HepG2 (cell line): ENCODE data around the gene LATS1. TPM values are rescaled to one million over a fixed set of nuclear protein-coding genes. Genes with fewer than 3 reads are reported as not detected.
A peak's percentile ranks its signal among the peaks of the same experiment; 100 is the strongest.

Source experiments
- AHR ChIP-seq: IDR thresholded peaks from 2 replicates; pipeline ENCODE4 v1.6.1; 2018; ENCODE audit warnings: missing genetic modification reagents, missing compliant biosample characterization
- BORCS8-MEF2B ChIP-seq: sonication (generic); formaldehyde crosslinking; IDR thresholded peaks from 2 replicates; pipeline ENCODE4 v1.8.0; 2022; ENCODE audit warnings: mild to moderate bottlenecking, missing genetic modification reagents
- FOXA3 ChIP-seq: IDR thresholded peaks from 2 replicates; pipeline ENCODE4 v1.6.1; 2016; ENCODE audit warnings: missing genetic modification reagents, missing compliant biosample characterization
- FUBP1 ChIP-seq: sonication (generic); formaldehyde crosslinking; IDR thresholded peaks from 2 replicates; pipeline ENCODE4 v1.5.1; 2020; ENCODE audit warnings: missing genetic modification reagents, mild to moderate bottlenecking, borderline replicate concordance
- GLMP ChIP-seq: sonication (generic); formaldehyde crosslinking; IDR thresholded peaks from 2 replicates; pipeline ENCODE4 v1.9.0; 2021; ENCODE audit warnings: missing genetic modification reagents, mild to moderate bottlenecking, borderline replicate concordance
- KAT7 ChIP-seq: IDR thresholded peaks from 2 replicates; pipeline ENCODE4 v1.6.1; 2018; ENCODE audit warnings: borderline replicate concordance, missing compliant biosample characterization
- KAT8 ChIP-seq: IDR thresholded peaks from 2 replicates; pipeline ENCODE4 v1.6.1; 2016; ENCODE audit warnings: missing genetic modification reagents, missing compliant biosample characterization
- KDM3A ChIP-seq: IDR thresholded peaks from 2 replicates; pipeline ENCODE4 v1.6.1; 2018; ENCODE audit warnings: low read depth, missing compliant biosample characterization
- MED13 ChIP-seq: sonication (generic); formaldehyde crosslinking; IDR thresholded peaks from 2 replicates; pipeline ENCODE4 v1.5.0; 2020; ENCODE audit warnings: missing genetic modification reagents
- NR0B2 ChIP-seq: sonication (generic); formaldehyde crosslinking; IDR thresholded peaks from 2 replicates; pipeline ENCODE4 v1.4.0; 2020; ENCODE audit warnings: mild to moderate bottlenecking, missing genetic modification reagents
- SP1 ChIP-seq, 2 experiments: fragments of 450-650 bp in 1 of 2; sonication (generic) in 1 of 2; formaldehyde crosslinking in 1 of 2; IDR thresholded peaks; 2 replicates each; pipeline versions ENCODE4 v1.4.0 to v1.6.1; 2016 to 2020; ENCODE audit warnings: missing genetic modification reagents in 1 of 2
- SP5 ChIP-seq: IDR thresholded peaks from 2 replicates; pipeline ENCODE4 v1.6.1; 2016; ENCODE audit warnings: low read depth, borderline replicate concordance
- STAG1 ChIP-seq: sonication (generic); formaldehyde crosslinking; IDR thresholded peaks from 2 replicates; pipeline ENCODE4 v1.4.0; 2020; ENCODE audit warnings: missing genetic modification reagents
- TAF1 ChIP-seq: sonication (generic); formaldehyde crosslinking; IDR thresholded peaks from 2 replicates; pipeline ENCODE4 v1.4.0; 2020; ENCODE audit warnings: missing genetic modification reagents
- ZFP37 ChIP-seq: sonication (generic); formaldehyde crosslinking; IDR thresholded peaks from 2 replicates; pipeline ENCODE4 v1.4.0; 2020; ENCODE audit warnings: missing genetic modification reagents, borderline replicate concordance
- ZGPAT ChIP-seq: IDR thresholded peaks from 2 replicates; pipeline ENCODE4 v1.6.1; 2016; ENCODE audit warnings: mild to moderate bottlenecking
- ZNF234 ChIP-seq: sonication (generic); formaldehyde crosslinking; conservative IDR thresholded peaks from 2 replicates; pipeline ENCODE4 v1.5.1; 2020; ENCODE audit warnings: mild to moderate bottlenecking, missing genetic modification reagents
- ZNF260 ChIP-seq: sonication (generic); formaldehyde crosslinking; IDR thresholded peaks from 2 replicates; pipeline ENCODE4 v1.4.0; 2020; ENCODE audit warnings: missing genetic modification reagents, low read depth, mild to moderate bottlenecking, borderline replicate concordance
- ZNF382 ChIP-seq: sonication (generic); formaldehyde crosslinking; IDR thresholded peaks from 2 replicates; pipeline ENCODE4 v1.5.0; 2020; ENCODE audit warnings: missing genetic modification reagents, mild to moderate bottlenecking, borderline replicate concordance
- ZNF614 ChIP-seq: IDR thresholded peaks from 2 replicates; pipeline ENCODE4 v1.6.1; 2018; ENCODE audit warnings: missing biosample characterization, missing genetic modification reagents, inconsistent platforms, borderline replicate concordance
- ZNF749 ChIP-seq: sonication (generic); formaldehyde crosslinking; IDR thresholded peaks from 2 replicates; pipeline ENCODE4 v1.8.0; 2022; ENCODE audit warnings: mild to moderate bottlenecking, missing genetic modification reagents, moderate library complexity, borderline replicate concordance
- ZNF83 ChIP-seq: sonication (generic); formaldehyde crosslinking; IDR thresholded peaks from 2 replicates; pipeline ENCODE4 v1.4.0; 2020; ENCODE audit warnings: missing genetic modification reagents, mild to moderate bottlenecking, borderline replicate concordance
- polyA plus RNA-seq, 8 experiments: library from polyadenylated mRNA; depleted of rRNA in 3 of 8; stranded (reverse) in 7 of 8; unstranded in 1 of 8; fragments of >200 nt; fragmentation: Illumina TruSeq in 4 of 8; extraction: Trizol in 4 of 8; gene quantifications; 2 replicates each; pipeline versions ENCODE4 v1.2.1 to v1.2.3, GENCODE V29; 2011 to 2016; ENCODE audit warnings: low read depth in 4 of 8, missing spikeins in 1 of 8, mixed read lengths in 1 of 8; ENCODE audit not compliant: insufficient read depth in 1 of 8
- total RNA-seq, 5 experiments: library from RNA; depleted of rRNA; stranded (reverse); fragments of >200 nt; fragmentation: Illumina TruSeq; extraction: Trizol; gene quantifications; 2 replicates each; pipeline ENCODE4 v1.2.3, GENCODE V29; 2016; ENCODE audit warnings: low read depth in 1 of 5
- TF ChIP-seq, protein P1 (sequence below), 2 experiments: fragments of 450-650 bp in 1 of 2; sonication (generic) in 1 of 2; formaldehyde crosslinking; IDR thresholded peaks; 2 replicates each; pipeline versions ENCODE4 v1.5.0 to v1.8.0; 2020 to 2022; ENCODE audit warnings: mild to moderate bottlenecking in 1 of 2, missing genetic modification reagents in 1 of 2

LATS1 gene
- total and polyA plus RNA-seq, 2 of the 13 experiments (the other 11 are each of a cell fraction or from before 2014, with no cell fraction given), result 9.9 to 12.6 TPM

- TF ChIP-seq, protein P1, sequence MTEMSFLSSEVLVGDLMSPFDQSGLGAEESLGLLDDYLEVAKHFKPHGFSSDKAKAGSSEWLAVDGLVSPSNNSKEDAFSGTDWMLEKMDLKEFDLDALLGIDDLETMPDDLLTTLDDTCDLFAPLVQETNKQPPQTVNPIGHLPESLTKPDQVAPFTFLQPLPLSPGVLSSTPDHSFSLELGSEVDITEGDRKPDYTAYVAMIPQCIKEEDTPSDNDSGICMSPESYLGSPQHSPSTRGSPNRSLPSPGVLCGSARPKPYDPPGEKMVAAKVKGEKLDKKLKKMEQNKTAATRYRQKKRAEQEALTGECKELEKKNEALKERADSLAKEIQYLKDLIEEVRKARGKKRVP (CRISPR knock-in tag; IDR thresholded peaks at IDR 0.05), result peak in 1 of 2 experiments; percentile 93; a peak in 2 of 4 replicates
- peak; percentile 99 for TF ChIP-seq ZNF83 (CRISPR knock-in tag)
- TF ChIP-seq SP1 (IDR thresholded peaks at IDR 0.05), result no peak
- TF ChIP-seq SP1 (CRISPR knock-in tag; IDR thresholded peaks at IDR 0.05), result peak; percentile 78
- TF ChIP-seq KAT8 (CRISPR knock-in tag), result peak; percentile 96
- TF ChIP-seq FOXA3 (CRISPR knock-in tag), result peak; percentile 89
- TF ChIP-seq NR0B2 (CRISPR knock-in tag), result peak; percentile 97
- TF ChIP-seq ZNF234 (CRISPR knock-in tag), result 0 out of 2 replicates have a peak, but pooled peaks have one; percentile 64
- TF ChIP-seq KAT7, result peak; percentile 90
- peak; percentile 99; the same call in 1 of the 2 replicates for TF ChIP-seq ZNF614 (CRISPR knock-in tag)
- TF ChIP-seq SP5 (CRISPR knock-in tag), result peak; percentile 88
- TF ChIP-seq ZNF749 (CRISPR knock-in tag), result peak; percentile 99
- peak; percentile 83; the same call in 1 of the 2 replicates for TF ChIP-seq KDM3A (CRISPR knock-in tag)
- TF ChIP-seq AHR, result peak; percentile 99
- peak; percentile 49 for TF ChIP-seq STAG1 (CRISPR knock-in tag)
- TF ChIP-seq GLMP (CRISPR knock-in tag), result peak; percentile 86; the same call in 1 of the 2 replicates
- TF ChIP-seq ZFP37 (CRISPR knock-in tag), result peak; percentile 98; the same call in 1 of the 2 replicates
- peak; percentile 100 for TF ChIP-seq BORCS8-MEF2B (CRISPR knock-in tag)
- TF ChIP-seq ZNF260 (CRISPR knock-in tag), result no peak
- peak; percentile 92 for TF ChIP-seq TAF1
- TF ChIP-seq MED13 (CRISPR knock-in tag), result peak; percentile 95; the same call in 1 of the 2 replicates
- peak; percentile 100 for TF ChIP-seq ZGPAT (CRISPR knock-in tag)
- no peak for TF ChIP-seq ZNF382 (CRISPR knock-in tag)
- no peak for TF ChIP-seq FUBP1 (CRISPR knock-in tag)
Measured at GRCh38 chr6:149648148-149649145, 69.5 kb downstream of the LATS1 start, which contains the start of gene KATNA1 (continued).
